NCI-H2171 (cell line): ENCODE results near the gene CCNJL.
A peak's percentile ranks its signal among the peaks of the same experiment; 100 is the strongest.
"Not testable (repeated sequence)": the region's sequence is repeated elsewhere in the genome, so short reads cannot be mapped to it uniquely, and the experiment has no call there.

ENCODE experiments used
- DNase-seq: peaks from one replicate; lab custom pipeline; 2025; lab: John Stamatoyannopoulos, UW

Gene CCNJL

GRCh38 chr5:160312134-160312959 is at the start of gene CCNJL:
Gene CCNJL, minus strand, starts transcription at chr5:160312564. Its CDS starts 641 bp downstream, at chr5:160311923.
- DNase-seq, result peak; percentile 56

DNA sequence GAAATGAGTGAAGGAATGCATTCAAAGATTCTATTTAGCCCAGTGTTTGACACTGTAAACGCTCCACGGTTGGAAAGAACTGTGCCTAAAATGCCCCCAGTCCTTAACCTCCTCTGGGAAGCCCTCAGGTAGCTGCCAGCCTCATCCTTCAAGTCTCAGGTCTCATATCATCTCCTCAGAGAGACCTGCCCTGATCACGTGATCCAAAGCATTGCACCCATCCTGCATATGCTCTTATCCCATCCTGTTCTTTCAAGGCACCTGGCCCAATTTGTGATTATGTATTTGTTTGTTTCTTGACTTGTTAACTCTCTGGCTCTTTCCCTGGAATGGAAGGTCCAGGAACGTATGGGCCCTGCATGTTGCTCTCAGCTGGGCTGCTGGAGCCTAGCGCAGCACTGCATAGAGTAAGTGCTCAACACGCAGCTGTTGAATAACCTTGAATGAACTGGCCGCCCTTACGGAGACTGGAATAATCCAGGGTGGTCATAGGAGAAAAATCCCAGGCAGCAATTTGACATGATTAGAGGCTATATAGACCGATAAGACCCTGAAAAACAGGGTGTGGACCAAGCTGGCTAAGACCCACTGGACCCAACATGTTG is 49.4 kb upstream of the CCNJL start:
- no peak for DNase-seq

GRCh38 chr5:160360310-160360709 is 47.9 kb upstream of the CCNJL start:
- no peak for DNase-seq

DNA sequence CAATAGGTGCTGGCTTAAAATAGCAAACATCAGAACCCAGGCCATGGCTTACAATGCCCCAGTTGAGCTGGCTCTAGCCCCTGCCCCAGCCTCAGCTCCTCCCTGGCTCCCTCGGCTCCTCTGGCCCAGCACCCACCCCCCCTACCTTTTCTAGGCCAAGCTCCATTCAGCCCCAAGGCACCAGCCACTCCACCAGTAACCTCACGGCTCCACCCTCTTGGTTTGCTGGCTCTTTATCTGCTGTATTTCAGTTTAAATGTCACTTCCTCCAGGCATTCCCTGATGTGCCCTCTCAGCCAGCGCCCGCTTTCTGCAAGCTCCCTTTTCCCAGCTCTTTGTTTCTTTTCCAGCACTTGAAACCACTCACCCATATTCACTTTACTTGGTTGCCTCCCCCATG is 47.5 kb upstream of the CCNJL start:
- no peak for DNase-seq

DNA sequence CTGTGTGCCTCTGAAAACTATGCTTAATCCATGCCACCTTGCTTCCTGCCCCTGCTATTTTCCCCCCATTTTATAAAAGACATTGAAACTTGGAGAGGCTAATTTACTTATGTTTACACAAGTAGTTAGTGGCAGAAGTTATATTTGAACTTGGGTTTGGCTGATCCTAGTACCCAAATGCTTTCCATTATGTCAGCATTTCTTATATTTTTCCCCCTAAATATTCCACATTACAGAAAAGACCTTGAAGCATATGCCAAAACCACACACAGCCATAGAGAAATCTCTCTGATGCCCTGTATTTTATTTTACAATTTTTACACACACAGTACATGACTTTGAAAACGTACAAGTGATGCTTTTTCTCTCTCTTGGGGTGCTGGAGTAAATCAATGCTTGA is 46.9 kb upstream of the CCNJL start:
- no peak for DNase-seq

GRCh38 chr5:160357861-160358411 is 45.6 kb upstream of the CCNJL start:
- no peak for DNase-seq

GRCh38 chr5:160357394-160357793 is 45.0 kb upstream of the CCNJL start:
- DNase-seq, result no peak

DNA sequence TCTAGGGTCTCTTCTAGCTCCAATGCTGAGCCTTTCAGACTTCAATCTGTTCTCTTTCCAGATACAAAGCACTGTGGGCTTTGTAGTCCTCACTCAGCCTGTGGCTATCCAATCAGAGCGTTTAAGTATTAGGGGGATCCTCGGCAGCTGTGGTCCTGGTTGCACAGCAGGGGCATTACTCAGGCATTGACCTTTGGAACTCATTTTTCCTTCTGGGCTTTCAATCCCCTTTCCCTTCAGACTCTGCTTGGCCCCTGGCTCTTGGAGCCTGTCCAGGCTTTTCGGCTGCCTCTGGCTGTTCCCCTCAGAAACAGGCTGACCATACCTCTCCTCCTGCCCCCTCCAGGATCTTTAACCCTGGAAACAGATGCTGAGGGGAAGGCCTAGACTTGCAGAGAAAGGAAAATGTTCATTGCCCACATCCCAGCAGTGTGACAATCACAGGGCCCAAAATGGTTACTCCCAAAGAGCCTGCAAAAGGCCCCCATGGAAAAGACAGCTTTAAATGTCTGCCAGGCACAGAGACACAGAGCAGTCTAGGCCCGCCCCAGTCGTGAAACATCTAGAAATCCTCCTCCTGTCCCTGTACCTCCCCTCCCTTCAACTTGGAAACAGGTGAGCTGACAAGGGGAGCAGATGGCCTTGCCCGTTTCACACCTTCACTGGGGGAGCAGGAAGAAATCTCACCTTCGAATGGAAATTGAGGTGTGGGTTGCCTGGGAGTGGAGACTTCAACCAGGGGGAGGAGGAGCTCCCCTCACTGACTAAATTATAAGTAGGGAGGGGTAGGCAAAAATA is 44.4 kb upstream of the CCNJL start:
- no peak for DNase-seq

DNA sequence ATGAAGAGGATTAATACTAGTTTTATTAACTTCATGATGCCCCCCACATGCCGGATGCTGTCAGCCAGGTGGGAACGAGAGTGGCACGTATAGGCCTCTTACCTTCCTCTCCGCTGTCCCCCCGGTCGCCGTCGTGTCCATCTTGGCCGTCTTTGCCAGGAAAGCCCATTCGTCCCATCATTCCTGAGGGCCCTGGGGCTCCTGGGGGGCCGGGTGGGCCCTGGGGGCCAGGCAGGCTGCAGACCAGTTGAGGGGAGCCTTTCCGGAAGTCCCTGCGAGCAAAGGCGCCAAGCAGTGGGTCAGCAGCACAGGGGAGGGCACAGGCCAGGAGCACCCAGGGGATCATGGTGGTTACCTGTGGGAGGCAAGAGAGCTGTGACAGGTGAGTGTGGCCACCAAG is 42.3 kb upstream of the CCNJL start:
- no peak for DNase-seq

DNA sequence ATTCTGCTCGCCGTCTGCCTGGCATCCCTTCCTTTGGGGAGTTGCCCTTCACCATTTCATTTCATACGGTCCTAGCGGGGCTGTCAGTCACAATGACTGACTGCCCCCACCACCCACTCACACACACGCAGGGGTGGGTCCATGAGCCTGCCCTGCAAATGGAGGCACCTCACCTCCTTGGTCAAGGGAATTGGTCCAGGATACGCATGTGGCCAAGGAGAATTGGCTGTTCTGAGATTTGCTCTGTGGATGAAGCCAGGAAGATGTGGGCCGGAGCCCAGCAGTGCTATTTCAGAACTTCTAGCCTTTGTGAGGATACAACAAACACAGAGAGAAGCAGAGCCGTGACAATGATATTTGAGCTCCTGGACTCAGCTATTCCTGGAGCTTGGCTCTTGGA is 41.0 kb upstream of the CCNJL start:
- DNase-seq, result no peak

GRCh38 chr5:160352308-160352707 is 39.9 kb upstream of the CCNJL start:
- DNase-seq, result no peak

GRCh38 chr5:160349935-160350303 is 37.6 kb upstream of the CCNJL start:
- no peak for DNase-seq

- DNase-seq, result no peak
These were observed 37.0 kb upstream of the CCNJL start for GRCh38 chr5:160349249-160349934.

- no peak for DNase-seq
These were observed 35.7 kb upstream of the CCNJL start for GRCh38 chr5:160348080-160348479.

DNA sequence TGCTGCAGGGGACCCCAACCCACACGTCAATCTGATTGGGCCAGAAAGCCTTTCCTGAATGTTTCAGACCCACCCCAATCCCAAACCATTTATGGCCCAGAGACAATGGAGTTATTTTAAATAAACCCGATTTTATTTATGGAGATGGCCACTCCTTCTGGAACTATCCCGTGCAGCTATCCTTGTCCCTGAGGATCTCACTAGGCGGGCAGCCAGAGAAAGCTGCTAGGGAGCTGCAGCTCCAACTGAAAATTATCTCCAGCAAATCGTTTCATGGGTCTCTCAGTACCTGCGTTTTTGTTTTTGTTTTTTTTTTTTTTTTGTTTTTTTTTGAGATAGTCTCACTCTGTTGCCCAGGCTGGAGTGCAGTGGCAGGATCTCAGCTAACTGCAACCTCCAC is 35.1 kb upstream of the CCNJL start:
- DNase-seq, result no peak

DNA sequence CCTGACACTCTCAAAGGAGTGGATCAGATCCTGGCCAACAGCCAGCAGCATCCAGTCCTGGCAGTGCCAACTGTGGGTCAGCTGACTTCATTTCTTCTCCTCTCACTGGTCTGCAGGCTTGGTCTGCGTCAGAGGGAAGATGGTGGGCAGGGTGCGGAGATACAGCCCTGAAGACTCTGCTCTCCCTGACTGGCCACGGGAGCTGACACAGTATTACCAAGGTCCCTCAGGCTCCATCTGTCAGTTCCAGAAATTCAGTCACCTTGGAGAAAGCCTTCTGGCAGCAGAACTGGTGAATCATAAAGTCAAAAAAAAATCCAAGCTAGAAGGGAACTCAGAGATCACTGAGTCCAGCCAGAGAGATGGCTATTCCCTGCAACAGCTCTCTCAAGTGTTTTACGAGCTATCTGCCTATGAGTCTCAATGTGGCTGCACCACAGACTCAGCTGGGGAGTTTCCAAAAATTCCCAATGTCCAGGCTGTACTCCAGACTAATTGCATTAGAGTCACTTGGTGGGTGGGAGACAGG is 30.1 kb upstream of the CCNJL start:
- no peak for DNase-seq

GRCh38 chr5:160341309-160341870 is 29.0 kb upstream of the CCNJL start:
- DNase-seq, result no peak

DNA sequence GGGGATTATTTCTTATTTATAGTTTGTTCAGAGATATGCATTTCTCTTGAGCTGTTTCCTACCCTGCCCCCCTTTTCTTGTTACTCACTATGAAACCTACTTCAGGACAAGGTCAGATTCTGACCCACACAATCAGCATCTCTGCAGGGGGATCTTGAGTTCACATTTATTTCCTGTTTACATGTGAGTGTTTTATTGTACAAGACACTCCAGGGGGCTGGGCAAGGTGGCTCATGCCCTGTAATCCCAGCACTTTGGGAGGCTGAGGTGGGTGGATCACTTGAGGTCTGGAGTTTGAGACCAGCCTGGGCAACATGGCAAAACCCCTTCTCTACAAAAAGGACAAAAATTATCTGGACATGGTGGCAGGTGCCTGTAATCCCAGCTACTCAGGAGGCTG is 28.1 kb upstream of the CCNJL start:
- not testable (repeated sequence) for DNase-seq

DNA sequence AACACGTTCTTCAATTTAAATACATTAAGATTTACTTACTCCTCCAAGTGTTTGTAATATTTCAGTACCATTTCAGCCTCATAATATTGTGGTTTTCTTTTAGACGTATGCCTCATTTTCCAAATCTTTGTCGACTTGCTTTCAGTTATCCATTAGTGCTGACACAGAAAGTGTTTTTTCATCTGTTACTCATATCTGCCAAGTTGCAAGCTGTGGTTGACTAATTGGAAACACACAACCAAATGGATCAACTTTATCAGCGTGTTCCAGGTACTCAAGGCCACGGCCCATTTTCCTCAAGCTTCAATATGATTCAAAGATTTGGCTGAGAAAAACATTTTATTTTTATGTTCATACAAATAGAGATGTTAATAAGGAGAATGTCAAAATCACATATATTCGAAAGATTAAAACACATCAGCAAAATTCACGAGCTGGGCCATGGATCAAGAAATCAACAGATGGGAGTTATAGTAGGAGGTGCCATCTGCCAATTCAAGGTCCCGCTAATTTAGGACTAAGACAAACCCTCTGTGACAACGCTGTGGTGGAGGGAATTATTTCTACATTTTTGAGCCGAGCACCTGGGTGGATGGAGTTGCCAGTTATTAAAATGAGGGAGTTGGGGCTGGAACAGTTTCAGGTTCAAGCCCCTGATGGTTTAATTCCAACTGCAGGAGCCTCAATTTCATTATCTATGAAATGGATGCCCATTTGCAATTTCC is 27.2 kb upstream of the CCNJL start:
- DNase-seq, result peak; percentile 46

DNA sequence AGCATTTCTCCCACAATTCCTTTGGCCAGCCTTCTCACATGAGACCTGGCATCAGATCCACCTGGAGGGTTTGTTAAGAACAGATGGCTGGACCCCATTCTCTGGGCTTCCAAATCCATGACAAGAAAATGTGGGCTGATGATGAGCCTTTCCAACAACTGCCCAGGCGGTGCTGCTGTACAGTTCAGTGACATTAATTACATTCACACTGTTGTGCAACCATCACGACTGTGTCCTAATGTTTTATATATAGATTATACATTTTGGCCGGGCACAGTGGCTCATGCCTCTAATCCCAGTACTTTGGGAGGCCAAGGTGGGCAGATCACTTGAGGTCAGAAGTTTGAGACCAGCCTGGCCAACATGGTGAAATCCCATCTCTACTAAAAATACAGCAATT is 22.4 kb upstream of the CCNJL start:
- DNase-seq, result not testable (repeated sequence)

DNA sequence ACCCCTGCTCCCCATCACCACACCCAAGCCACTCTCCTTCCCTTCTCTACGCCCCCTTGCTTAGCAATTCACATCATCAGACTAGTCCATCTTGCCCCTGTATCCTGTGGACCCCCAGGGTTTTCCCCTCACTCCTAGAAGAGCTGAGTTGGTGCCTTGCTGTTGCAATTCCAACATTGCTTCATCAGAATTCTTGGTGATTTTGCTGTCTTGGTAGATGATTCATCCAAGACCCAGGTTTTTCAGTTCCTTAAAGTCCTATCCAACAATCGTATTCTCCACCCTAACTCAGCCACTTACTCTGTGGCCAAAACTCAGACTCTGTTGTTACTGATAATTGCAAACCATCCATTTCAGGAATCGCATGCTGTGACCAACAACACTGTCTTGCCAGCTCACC is 21.4 kb upstream of the CCNJL start:
- DNase-seq, result no peak
